H1 (cell line): ENCODE data around the gene CAB39L. TPM values are rescaled to one million over a fixed set of nuclear protein-coding genes. Genes with fewer than 3 reads are reported as not detected.

Experiments used
- ASH2L ChIP-seq: fragments of 200-600, 300-600 bp; sonication (generic); IDR thresholded peaks from one replicate; pipeline ENCODE4 v1.7.1; 2017; ENCODE audit warnings: low read length
- CTCF ChIP-seq, 3 experiments: IDR thresholded peaks; 1 replicate in 2 of 3; 2 replicates in 1 of 3; pipeline versions ENCODE4 v1.5.1 to v1.6.1; 2011; ENCODE audit warnings: low read length in 3 of 3, mild to moderate bottlenecking in 3 of 3, inconsistent platforms in 2 of 3, low read depth in 1 of 3, moderate library complexity in 1 of 3; ENCODE audit not compliant: insufficient read depth in 1 of 3; ENCODE audit errors: control extremely low read depth in 1 of 3
- TAF1 ChIP-seq: IDR thresholded peaks from 2 replicates; pipeline ENCODE4 v1.6.1; 2011; ENCODE audit warnings: mild to moderate bottlenecking, low read depth, low read length
- polyA plus RNA-seq, 7 experiments: library from polyadenylated mRNA; depleted of rRNA in 3 of 7; stranded (reverse) in 5 of 7; unstranded in 2 of 7; fragments of >200 nt in 5 of 7; fragments of 200-250 nt in 2 of 7; gene quantifications; 1 replicate in 5 of 7; 2 replicates in 1 of 7; 4 replicates in 1 of 7; pipeline versions ENCODE4 v1.2.1 to v1.2.3, GENCODE V29; 2011 to 2013; ENCODE audit warnings: missing spikeins in 2 of 7, mixed read lengths in 2 of 7
- total RNA-seq: library from RNA; stranded (reverse); fragmentation: NEBNext Ultra II Directional; extraction: Animal tissue kit (Norgen Biotek cat#: 25700); gene quantifications from 2 replicates; pipeline ENCODE4 v1.2.1, GENCODE V29; 2021

The CAB39L gene
- total and polyA plus RNA-seq, 2 of the 8 experiments (the other 6 are each of a cell fraction or from before 2014, with no cell fraction given): 2.5 to 4.8 TPM

DNA sequence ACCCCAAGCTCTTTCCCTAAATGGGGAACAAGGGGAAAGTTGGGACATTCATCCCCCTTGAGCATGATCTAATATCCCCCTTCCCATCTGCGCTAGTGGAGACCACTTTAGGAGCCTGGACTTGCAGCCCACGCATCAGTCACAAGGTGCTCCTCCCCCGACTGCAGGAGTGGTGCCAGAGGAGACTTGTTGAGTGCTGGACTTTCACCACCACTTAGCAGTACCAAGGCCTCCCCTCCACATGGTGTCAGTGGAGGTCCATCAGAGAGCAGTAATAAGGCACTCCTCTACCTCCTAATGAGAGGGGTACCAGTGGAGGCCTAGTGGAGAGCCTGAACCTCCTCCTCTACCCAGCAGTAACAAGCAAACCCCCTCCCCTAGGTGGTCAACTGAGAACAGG is 22.5 kb downstream of the CAB39L start (continued):
- TF ChIP-seq CTCF (IDR thresholded peaks at IDR 0.05; ENCODE audit: control extremely low read depth in 1 of 3, insufficient read depth in 1 of 3, low read depth in 1 of 3, low read length in 3 of 3) (peak; percentile 50 to 70 (median 66)), ASH2L (no peak), TAF1 (no peak)
